Upper lobe of left lung (tissue), 4 donors: ENCODE data around the gene BIN2.

Experiments used
- POLR2AphosphoS5 ChIP-seq, 2 donors: sonication (generic); formaldehyde crosslinking; IDR thresholded peaks; one replicate each; pipeline ENCODE4 v1.5.1; 2017; ENCODE audit warnings: antibody characterized with exemption in 2 of 2
- TF ChIP-seq, protein P1 (sequence below), 6 experiments: fragments of 450-650 bp in 4 of 6; fragments of 200-600 bp in 2 of 6; sonication (generic) in 2 of 6; IDR thresholded peaks; one replicate each; pipeline ENCODE4 v1.5.1; 2016 to 2019; ENCODE audit warnings: antibody characterized with exemption in 6 of 6

GRCh38 chr12:51270067-51270950 lies 53.7 kb downstream of the BIN2 start, which contains the start of gene SMAGP:
- TF ChIP-seq, protein P1, sequence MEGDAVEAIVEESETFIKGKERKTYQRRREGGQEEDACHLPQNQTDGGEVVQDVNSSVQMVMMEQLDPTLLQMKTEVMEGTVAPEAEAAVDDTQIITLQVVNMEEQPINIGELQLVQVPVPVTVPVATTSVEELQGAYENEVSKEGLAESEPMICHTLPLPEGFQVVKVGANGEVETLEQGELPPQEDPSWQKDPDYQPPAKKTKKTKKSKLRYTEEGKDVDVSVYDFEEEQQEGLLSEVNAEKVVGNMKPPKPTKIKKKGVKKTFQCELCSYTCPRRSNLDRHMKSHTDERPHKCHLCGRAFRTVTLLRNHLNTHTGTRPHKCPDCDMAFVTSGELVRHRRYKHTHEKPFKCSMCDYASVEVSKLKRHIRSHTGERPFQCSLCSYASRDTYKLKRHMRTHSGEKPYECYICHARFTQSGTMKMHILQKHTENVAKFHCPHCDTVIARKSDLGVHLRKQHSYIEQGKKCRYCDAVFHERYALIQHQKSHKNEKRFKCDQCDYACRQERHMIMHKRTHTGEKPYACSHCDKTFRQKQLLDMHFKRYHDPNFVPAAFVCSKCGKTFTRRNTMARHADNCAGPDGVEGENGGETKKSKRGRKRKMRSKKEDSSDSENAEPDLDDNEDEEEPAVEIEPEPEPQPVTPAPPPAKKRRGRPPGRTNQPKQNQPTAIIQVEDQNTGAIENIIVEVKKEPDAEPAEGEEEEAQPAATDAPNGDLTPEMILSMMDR (IDR thresholded peaks at IDR 0.05) = peak in 1 of 6 experiments; percentile 2
- peak in 1 of 2 donors; percentile 22 for TF ChIP-seq POLR2AphosphoS5 (IDR thresholded peaks at IDR 0.05)
